RPMI8226 (cell line): ENCODE results near the gene GPR173.

Source experiments
- DNase-seq: peaks from one replicate; pipeline ENCODE4 v3.0.0-alpha.2; 2015

The GPR173 gene

DNA sequence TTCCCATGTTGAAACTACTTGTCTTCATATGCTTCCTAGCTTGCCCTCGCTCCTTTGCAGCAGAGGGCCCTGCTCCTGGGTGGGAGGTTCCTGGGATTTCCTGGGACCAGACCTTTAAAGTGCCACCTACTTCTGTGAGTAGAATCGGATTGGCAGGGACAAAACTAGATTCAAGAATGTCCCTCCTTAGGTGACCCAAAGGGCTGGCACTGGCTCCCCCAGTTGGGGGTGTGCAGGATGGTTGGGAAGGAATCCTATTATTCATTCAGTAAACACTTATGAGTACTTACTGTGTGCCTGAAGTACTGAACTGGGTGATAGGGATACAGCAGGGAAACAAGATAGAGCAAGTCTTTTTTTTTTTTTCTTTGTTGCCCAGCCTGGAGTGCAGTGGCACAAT is 42.8 kb downstream of the GPR173 start:
- no peak for DNase-seq

GRCh38 chrX:53093177-53093655 is 44.6 kb downstream of the GPR173 start:
- DNase-seq = peak; percentile 86

GRCh38 chrX:53093748-53094581 is 45.4 kb downstream of the GPR173 start, which contains the start of gene KANTR:
Gene KANTR, plus strand, starts transcription at chrX:53094142. Its CDS starts 30,131 bp downstream, at chrX:53124273.
- peak; percentile 93 for DNase-seq

DNA sequence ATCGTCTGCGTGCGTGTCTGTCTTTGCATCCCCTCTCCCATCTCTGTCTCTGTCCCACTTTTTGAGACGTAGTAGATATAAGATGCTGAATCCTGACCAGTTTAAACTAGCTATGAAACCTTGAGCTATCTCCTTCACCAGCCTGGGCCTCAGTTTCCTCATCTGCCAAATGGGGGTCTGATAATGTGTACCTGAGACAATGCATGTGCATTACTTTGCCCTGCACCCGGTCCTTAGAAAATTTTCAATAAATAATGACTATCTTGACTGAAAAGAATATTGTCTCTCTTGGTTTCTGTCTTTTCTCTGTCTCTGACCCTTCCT is 46.0 kb downstream of the GPR173 start:
- DNase-seq = no peak

DNA sequence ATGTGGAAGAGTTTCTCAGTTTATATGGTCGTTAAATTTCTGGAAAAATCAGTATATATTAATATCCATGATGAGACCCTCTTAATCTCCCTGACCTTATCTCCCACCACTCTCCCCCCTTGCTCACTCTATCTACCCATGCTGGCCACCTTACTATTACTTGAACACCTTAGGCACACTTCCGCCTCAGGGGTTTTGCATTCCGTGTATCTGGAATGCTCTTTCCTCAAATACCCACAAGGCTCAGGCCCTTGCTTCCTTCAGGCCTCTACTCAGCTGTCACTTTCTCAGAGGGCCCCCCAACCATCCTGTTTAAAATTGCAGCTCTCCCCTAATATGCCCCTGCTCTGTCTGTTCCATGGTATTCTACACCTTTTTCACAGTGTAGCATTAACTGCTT is 47.2 kb downstream of the GPR173 start:
- no peak for DNase-seq

DNA sequence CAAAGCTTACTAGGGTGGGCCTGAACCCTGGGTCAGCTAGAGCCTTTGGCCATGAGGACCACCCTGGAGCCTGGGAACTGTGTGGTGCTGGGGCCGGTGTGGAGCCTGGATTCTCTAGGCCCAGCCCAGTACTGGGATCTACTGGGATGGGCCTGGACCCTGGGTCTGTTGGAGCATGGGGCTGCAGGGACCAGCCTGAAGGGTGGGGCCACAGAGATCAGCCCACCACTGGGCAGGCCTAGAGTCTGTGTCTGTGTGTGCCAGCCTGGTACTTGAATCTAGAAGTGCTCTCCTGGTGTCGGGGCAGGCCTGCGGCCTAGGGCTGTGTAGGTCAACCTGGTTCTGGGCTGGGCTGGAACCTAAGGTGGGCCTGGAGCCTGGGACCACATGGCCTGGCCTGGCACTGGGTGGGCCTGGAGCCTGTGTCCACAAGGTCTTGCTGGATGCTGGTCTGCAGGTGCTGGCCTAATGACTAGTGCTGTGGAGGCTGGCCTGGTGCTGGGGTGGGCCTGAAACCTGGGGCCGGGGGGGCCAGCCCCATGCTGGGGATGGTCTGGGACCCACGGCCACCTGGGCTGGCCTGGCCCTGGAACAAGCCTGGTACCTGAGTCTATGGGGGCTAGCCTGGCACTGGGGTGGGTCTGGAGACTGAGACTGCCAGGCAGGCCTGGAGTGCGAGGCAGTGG is 66.4 kb downstream of the GPR173 start:
- DNase-seq = no peak

- DNase-seq = peak; percentile 8
Observed at GRCh38 chrX:53115550-53115874, 66.9 kb downstream of the GPR173 start.

- peak; percentile 67 for DNase-seq
Observed at GRCh38 chrX:53116101-53116500, 67.5 kb downstream of the GPR173 start.

DNA sequence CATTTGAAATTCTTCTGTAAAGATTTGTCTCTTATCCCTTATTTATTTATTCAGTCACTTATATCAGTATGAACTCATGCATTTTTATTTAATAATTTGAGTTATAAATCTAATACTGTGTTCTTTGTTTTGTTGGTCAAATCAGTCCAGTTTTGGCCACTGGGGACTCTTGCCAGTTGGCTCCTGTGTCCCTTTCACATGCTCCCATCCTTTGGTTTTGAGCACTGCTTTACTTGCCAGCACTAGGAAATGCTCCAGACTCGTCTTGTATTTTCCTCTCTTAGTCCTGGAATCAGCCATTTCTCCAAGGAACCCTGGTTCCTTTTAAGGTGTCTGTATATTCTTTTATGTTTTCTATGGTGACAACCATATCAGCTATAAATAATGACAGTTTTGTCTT is 73.4 kb downstream of the GPR173 start:
- DNase-seq = no peak

GRCh38 chrX:53125506-53125905 is 76.9 kb downstream of the GPR173 start:
- no peak for DNase-seq

DNA sequence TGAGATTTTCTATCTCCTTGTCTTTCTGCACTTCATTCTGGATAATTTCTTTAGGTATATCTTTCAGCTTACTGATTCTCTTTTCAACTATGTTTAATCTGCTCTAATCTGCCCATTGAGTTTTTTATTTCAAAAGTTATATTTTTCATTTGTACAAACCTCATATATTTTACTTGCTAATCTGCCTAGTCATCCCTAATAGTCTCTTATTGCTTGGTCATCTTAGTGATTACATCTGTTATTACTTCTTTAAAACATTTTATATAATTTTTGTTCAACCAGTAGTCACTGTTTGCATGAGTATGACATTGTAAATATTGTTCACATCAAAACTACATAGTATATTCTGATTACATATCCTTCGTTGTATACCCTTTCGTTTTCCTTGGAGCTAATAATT is 77.8 kb downstream of the GPR173 start:
- no peak for DNase-seq

GRCh38 chrX:53128097-53128749 is 79.6 kb downstream of the GPR173 start:
- no peak for DNase-seq
